ENCODE data around the gene GRK3.

Gene GRK3

DNA sequence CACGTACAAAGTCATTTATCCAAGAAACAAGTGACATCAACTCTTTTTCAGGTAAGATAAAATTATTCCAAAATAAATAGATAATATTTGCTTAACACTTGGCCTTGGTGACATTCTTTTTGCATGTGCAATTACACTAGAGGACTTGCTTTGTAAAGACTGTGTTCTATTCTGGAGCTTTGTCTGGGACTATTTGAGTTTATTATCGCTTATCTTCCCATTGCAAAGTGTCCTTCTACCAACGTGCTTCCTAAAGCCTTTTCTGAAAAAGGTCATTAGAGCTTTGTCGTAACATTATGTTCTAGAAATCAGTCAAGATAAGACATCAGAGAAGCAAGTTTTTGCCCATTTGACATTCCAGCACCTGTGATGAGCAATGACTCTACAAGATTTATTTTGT lies 99.2 kb downstream of the GRK3 start:
- DNase-seq (ENCODE audit: low read depth): no peak

DNA sequence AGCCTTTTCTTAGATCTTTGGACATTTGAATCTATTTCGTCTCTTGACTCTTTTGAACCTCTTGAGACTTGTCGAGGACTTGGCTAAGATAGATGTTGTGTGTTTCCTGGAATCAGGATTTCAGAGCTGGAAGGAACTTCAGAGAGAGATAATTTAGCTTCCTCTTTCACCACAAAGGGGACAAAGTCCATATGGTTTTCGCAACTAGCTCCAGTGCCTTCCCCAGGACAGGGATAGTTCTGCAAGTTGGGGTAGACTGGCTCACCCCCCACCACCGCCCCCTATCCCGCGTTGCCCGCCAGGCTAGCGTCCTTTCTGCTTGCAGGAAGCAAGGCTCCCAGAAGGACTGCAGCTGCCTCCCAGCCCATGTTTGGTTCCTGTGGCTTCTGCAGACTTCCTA lies 101.8 kb downstream of the GRK3 start:
- no peak for DNase-seq (ENCODE audit: low read depth)

DNA sequence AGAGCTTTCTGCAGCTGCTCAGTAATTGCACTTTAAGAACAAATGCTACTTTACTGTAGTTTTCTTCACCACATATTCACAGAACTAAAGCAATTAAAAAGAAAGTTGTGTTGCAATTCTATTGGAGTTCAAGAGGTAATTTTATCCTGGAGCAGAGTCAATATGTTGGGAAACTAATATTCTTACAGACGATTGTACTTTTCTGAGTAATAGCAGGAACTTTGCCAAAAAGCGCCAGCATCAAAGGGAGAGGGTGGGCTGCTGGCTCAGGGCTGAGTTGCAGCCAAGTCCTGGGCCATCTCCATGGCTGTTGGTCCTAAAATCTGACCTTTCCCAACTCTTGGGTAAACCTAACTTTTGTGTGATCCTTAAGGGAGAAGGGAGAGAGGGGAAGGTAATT lies 104.0 kb downstream of the GRK3 start:
- DNase-seq (ENCODE audit: low read depth): no peak

DNA sequence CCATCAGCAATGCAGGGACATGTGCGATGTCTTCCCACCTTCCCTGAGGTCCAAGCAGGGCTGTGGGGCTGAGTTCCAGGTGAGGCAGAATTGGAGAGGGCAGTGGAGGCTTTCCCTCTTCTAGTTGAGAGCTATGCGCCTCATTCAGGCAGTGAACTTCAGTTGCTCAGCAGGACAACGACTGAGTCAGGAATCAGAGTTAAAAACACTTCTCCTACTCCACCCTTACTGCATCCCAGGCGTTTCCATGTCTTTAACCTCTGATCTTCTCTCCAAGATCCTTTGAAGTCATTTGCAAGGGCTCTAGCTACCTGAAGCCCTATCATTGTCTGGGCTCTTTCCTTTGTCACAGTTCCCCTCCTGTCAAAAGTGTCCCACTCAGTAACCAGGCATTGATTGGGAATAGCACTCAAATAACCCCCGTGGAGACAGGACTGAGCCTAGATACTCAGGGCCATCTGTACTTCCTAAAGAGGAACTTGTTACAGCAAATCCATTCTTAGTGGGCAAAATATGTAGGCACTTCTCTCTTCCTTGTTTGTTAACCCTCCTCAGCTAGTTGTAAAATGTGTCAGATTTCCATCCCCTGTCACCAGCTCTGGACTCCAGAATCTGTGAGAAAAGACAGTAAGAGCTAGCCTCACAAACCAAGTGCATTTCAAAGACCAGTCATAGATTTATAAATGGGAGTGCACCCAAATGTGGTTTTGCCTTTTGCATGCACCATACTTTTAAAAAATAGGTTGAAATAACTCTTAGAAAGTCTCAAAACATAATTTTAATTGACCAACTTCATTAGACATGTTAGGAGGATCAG lies 105.0 kb downstream of the GRK3 start:
- no peak for DNase-seq (ENCODE audit: low read depth)

DNA sequence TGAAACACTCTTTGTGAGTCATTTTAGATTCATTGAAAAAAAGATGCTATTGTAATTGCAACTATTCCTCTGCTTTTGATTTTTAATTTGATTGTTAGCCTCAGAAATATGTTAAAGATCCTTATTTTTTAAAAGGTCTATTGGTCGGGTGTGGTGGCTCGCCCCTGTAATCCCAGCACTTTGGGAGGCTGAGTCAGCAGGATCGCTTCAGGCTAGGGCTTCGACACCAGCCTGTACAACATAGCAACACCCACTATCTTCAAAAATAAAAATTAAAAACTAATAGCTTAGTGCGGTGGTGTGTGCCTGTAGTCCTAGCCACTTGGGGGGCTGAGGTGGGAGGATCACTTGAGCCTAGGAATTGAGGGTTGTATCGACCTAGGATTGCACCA lies 105.6 kb downstream of the GRK3 start:
- no peak for DNase-seq (ENCODE audit: low read depth)

DNA sequence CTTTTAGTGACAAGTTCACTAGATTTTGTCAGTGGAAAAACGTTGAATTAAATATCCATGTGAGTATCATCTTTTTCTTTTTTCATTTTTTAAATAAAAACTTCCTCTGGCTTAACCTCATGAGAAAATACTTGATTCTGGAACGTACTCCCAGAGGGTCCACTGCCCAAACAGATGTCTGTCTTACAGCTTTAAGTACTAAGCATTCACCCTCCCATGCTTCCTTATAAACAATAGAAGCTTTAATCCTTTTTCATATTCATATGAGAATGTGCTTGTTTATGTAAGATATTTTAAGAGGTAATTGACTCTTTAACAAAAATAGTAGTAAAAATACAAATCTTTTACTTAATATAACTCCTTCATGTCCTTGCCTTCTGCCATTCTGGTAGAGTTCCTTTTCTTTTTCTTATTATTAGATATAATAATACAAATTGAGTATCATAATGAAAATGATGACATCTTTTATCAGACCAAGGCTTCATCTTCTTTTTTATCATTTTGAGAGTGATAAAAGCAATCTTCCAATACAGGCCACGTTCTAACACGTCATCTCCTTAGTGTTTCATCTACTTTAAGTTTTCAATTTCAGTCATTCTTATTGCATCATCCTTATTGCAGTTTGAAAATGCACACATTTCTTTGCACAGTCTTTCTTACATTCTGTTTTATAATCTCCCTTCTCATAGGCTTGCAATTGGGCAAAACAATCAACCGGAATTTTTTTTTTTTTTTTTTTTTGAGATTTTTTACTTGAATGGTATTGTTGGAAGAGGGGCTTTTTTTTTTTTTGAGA lies 108.0 kb downstream of the GRK3 start:
- DNase-seq (ENCODE audit: low read depth): no peak

DNA sequence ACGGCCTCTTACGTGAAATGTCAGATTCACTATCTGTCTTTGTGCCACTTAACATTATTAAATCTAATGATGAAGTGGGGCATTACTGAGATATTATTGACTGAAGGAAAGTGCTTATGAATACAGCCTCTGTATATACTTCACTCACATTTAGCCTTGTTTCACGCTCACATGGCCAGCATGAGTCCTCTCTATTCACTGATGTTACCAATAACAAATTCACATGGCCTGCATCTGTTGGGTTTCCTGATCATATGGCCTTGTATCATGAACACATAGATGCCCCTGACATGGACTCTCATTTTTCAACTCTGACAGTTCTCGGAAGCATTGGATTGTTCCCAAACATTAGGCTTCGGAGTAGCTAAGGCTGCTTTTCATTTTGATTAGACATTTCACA lies 109.2 kb downstream of the GRK3 start:
- no peak for DNase-seq (ENCODE audit: low read depth)

DNA sequence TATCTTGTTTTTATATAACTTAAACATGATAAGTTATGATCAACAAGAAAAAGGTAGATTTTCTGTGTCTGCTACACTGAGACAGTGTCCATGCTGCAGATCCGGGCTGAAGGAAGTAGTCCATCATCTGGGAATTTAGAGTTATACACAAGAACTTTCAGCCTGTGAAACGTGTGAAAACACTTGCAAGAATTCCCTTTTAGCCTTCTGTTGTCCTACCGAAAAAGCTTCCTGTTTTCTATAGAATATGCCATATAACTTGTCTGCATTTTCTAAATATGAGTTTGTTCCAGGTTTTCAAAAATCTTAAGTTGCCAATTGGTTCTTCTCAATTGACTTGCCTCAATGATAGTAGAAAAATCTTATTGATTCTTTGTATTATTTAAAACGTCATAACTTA lies 113.2 kb downstream of the GRK3 start:
- DNase-seq (ENCODE audit: low read depth): no peak

DNA sequence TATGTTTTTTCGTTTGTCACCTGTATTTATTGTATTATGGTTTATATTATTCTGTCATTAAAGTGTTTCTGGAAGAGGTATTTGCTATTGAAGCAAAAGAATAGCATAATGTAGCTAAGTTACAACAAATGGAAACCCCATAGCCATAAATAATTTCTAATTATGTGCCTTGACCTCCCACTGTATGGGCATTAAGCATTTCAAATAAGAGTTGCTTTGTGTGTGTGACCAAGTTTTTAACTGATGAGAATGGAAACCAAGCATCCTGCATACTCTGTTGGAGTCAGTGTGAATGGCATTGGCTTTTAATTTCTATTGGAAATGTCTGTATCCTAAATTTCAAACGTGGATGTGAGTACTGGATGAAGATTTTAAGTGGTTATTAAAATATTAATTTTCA lies 115.6 kb downstream of the GRK3 start:
- no peak for DNase-seq (ENCODE audit: low read depth)

DNA sequence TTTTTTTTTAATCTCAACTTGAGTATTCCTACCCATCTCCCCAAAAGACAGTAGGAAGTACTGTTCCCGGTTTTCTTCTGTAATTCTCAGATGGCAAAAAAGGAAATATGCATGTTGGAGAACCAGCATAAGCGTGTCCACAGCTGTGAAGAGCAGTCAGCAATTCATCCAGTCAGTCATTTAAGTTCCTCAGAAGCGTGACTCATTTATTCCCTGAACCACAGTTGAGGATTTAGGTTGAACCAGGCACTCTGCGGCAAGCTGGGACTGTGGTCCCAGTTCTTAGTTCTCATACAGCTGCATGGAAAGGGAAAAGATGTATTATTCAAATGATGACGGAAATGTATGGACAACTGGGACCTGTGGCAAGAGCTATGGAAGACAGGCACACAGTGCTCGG lies 116.5 kb downstream of the GRK3 start:
- no peak for DNase-seq (ENCODE audit: low read depth)

DNA sequence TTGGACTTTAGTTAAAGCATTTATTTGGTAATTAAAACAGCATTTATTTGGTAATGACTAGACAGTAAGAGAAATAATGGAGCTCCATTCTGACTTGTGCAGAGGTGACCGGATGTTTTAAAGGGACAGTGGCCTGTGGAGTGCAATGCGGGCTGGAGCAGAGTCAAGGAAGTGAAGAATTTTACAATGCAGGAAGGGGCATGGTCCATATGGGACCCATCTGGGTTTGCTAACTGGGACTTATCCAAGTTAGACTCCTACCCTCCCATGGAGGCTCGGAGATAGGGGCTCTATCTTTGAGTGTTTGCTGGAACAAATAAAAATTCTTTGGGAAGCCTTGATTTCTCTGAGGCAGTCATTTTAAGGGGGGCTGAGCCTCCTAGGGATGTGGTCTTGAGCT lies 117.6 kb downstream of the GRK3 start:
- DNase-seq (ENCODE audit: low read depth): no peak

DNA sequence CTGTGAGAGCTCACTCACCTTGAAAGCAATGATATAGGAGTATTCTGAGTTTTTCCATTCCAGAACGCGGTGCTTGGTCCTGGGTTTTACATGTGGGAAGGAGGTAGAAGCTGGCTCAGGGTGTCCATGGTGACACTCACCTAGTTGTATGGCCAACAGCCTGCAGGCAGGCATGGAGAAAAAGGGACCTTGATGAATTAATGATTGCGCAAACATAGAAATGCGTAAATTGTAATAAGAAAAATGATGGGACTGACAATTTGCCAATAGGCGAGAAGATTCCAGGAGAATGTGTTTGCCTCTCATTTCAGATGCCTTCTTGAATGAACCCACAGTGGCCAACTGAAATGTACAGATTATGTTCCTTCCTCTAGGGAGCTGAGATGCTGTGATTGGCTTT lies 124.2 kb downstream of the GRK3 start:
- no peak for DNase-seq (ENCODE audit: low read depth)

DNA sequence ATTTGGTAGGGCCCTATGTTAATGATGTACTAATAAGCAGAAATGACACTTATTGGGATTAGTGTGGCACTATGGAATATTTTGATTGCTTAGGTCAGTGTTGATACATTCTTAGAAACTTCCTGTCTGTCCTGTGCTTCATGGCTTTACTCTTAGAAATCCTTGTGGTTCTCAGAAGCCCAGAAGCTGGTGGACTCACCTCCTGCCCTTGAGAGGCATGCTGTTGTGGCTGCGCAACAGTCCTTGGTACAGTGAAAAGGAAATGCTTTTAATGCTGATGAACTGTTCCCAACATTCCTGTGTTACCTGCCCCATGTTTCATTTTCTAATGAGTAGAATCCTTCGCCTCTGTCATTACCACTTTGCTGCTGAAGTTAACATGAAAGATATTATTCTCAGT lies 125.2 kb downstream of the GRK3 start:
- no peak for DNase-seq (ENCODE audit: low read depth)

DNA sequence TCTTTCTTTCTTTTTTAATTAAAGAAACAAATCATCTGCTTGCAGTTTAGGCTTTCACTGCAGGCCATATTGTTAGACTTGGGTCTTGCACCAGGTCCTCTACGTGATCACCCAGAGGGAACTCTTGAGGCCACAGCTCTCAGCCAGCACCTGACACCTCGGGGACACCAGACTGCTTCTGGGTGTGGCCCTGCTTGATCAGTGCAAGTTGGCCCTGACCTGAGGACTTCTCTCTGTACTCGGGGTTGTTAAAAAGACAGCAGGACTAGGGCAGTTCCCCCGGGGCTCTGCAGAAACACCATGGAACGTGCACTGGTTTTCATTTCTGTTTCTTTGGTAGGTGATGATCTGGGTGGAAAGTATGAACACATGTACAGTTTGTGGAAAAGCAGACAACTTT lies 126.3 kb downstream of the GRK3 start:
- DNase-seq (ENCODE audit: low read depth): no peak

DNA sequence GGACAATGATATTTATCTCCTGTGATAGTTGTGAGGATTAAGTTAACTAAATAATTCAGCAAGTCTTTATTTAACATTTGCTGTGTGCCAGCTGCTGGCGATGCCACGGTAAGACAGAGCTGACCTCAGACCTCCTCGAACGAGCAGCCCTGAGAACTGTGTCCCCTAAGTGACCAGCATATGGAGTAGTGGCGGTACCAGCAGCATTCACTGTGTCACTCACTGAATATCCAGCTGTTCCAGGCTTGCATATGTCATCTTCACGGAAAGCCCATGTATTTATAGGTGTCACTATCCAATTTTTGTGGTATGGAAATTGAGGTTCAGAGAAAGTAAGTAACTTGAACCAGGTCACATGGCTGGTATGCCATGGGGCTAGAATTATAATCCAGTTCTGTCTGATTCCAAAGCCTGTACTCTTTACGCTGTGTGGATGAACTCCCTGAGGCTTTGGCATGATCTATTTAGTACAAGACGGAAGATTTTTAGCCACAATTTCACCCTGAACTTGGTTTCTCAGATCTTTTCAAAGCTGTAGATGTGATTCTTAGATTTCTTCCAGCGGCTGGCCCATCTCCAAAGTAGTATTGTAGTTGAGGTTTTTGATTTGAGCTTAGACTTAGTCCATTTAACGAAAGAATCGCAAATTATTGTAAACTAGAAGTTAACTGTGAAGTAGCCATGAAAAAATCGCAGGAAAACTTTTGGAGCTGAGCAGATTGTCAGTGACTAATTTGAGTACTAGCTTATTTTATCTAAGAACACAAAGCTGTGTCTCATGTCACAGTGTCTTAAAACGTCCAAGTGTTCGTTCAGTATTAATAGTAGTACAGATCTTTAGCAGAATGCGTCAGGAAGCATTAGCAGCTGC lies 128.2 kb downstream of the GRK3 start:
- no peak for DNase-seq (ENCODE audit: low read depth)

DNA sequence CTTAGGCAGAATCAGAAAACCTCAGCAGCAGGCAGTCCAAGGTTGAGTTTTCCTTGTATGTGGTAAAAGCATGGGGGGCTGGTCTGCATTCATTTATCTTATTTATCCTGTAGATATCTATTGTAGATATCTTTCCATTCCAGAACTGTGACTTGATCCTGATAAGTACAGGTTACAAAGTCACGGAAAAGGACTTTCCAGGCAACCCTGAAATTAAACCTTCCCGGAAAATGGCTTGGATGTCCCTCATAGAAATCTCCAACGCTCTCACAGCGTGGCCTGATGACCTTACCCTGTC lies 128.7 kb downstream of the GRK3 start:
- no peak for DNase-seq (ENCODE audit: low read depth)

DNA sequence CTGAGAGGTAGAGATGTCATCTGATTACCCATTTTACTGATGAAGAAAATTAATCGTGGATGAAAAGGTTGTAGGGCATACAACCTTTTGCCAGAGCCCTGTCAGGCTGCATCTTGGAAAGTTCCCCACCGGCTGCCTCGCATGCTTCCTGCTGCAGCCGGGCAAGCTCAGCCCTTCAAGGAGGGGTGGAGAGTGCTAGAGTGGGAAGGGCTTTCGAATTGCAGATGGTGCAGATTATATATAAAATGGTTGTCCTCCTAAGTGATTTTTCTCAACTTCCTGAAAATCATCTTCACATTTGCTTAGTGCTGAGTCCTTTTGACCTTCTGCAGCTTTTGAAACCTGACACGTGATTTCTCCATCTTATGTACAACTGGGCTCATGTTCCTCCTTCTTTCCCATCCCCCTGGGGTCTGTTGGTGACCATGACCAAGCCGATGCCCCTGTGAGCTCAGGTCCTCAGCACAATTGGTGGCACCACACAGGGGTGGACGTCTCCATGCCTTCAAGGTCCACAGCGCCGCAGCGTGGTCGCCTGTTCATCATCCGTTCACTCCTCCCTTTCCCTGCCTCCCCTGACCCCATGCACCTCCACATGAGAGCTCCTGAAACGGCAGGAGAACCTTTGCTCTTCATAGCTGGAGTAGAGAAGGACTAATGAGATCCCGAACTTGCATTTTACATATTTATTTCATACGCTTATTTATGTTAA lies 129.9 kb downstream of the GRK3 start:
- DNase-seq (ENCODE audit: low read depth): no peak

DNA sequence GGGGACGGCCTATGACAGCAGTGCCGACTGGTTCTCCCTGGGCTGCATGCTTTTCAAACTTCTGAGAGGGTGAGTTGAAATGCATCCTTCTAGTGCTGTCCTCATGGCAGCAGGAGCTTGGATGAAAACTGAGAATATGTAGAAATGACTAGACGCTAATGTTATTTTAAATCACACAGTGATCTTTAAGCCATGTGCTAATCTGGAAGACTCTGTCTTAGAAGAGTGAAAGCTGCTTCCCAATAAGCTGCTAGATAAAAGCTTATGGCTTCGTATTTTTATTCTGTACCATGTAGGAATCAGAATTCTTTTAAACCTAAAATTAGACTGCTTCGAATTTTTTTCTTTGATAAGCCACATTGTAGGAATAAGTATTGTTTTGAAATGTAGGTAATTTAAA lies 130.7 kb downstream of the GRK3 start:
- no peak for DNase-seq (ENCODE audit: low read depth)

DNA sequence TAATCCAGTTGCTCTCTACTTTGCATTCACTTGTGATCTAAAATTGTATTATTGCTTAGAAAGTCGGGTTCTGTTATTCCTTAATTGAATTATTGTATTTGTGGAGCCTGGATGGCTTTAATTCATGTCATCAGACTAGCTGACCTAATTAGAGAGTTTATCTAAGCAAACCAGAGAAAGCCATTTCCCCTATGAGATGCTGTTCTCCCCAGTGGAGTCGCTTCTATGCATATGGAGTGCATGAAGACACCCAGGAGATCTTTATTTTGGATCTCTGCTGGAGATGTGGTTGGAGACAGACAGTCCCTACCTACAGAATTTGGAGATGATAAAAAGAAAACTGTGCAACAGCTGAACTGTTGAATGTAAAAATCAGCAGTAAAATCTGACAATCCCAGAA lies 132.3 kb downstream of the GRK3 start:
- no peak for DNase-seq (ENCODE audit: low read depth)

DNA sequence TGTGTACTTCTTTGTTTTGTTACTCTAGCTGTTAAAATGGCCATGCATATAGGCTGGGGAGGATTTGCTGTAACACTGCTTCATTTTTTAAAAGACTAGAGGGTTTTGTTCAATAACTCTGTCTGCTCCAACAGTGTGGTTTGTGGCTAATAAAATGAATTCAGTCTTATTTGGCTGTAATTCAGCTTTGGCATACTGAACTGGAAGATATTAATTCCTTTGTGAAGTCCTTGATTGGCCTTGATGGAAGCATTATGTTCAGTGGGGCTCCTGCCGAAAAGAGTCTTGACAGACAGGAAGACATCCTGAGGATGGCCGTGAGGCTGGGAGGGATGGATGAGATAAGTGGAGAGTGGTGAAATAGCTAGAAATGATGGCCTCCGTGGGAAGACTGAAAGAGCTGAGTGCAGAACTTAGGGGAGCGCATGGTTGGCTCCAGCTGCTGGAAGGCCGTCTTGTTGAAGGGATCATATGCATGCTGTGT lies 132.7 kb downstream of the GRK3 start:
- no peak for DNase-seq (ENCODE audit: low read depth)

DNA sequence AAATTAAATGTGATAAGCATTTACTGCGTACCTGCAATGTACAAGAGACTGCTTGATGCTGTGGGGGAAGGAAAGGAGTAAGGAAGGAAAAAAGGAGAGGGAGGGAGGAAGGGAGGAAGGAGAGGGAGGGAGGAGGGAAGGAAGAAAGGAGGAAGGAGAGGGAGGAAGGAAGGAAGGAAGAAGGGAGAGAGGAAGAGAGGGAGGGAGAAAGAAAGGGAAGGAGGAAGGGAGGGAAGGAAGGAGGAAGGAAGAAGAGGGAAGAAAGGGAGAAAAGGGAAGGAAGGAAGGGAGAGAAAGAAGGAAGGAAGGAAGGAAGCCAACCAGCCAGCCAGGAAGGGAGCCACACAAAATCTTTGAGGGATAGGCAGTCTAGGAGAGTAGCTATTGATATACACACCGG lies 133.5 kb downstream of the GRK3 start:
- DNase-seq (ENCODE audit: low read depth): no peak

DNA sequence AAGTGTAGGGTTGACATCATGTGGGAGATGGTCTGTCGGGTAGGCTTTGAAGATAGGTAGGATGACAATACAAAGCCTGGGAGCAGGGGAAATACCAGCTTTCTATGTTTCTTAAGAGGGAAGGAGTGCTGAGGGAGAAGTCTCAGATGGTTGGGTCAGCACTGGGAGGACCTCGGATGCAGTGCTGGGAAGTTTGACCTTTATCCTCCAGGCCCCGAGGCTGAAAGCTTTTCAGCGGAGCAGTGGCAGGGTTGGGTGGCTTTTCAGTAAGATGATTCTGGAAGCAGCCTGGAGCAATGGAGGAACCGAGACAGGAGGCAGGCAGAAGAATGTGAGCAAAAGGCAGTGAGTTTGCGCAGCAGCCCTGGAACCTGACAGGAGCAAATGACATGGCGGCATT lies 134.0 kb downstream of the GRK3 start:
- DNase-seq (ENCODE audit: low read depth): no peak

Measured in stimulated activated CD8-positive, alpha-beta memory T cell treated with anti-CD3 and anti-CD28 coated beads, Interleukin-7, amount 100 ng/mL, for 24 hours (primary cell).